Tibial artery (tissue), 4 donors: ENCODE measurements around the gene ADAMTS10.
"Not testable (repeated sequence)": the region's sequence is repeated elsewhere in the genome, so short reads cannot be mapped to it uniquely, and the experiment has no call there.

Source experiments
- DNase-seq, 2 donors: peaks; one replicate each; pipeline ENCODE4 v3.0.0-alpha.2; 2019
- H3K27ac ChIP-seq, 2 donors: fragments of 200-600 bp; sonication (generic) in 1 of 2; 1 replicate in 1 of 2; 2 replicates in 1 of 2; pipeline ENCODE4 v1.5.1; 2018 to 2019; ENCODE audit warnings: mild to moderate bottlenecking in 1 of 2
- H3K27me3 ChIP-seq, 2 donors: fragments of 200-600 bp; sonication (generic) in 1 of 2; one replicate each; pipeline versions ENCODE4 v1.5.1 to v1.6.0; 2016 to 2019
- H3K36me3 ChIP-seq, 3 donors: fragments of 200-600 bp; sonication (generic) in 2 of 3; one replicate each; pipeline ENCODE4 v1.5.1; 2016 to 2019; ENCODE audit warnings: mild to moderate bottlenecking in 2 of 3
- H3K4me1 ChIP-seq, 4 donors: fragments of 200-600 bp; sonication (generic) in 2 of 4; 1 replicate in 3 of 4; 2 replicates in 1 of 4; pipeline ENCODE4 v1.5.1; 2016 to 2019
- H3K4me3 ChIP-seq, 2 donors: fragments of 200-600 bp; sonication (generic) in 1 of 2; 1 replicate in 1 of 2; 2 replicates in 1 of 2; pipeline ENCODE4 v1.5.1; 2018 to 2019; ENCODE audit warnings: mild to moderate bottlenecking in 2 of 2
- H3K9me3 ChIP-seq, 3 donors: fragments of 200-600 bp; sonication (generic) in 1 of 3; one replicate each; pipeline ENCODE4 v1.5.1; 2016 to 2019
- CTCF ChIP-seq, 2 experiments: fragments of 200-600 bp in 1 of 2; fragments of 450-650 bp in 1 of 2; IDR thresholded peaks; one replicate each; pipeline ENCODE4 v1.5.1; 2017 to 2019; ENCODE audit warnings: antibody characterized with exemption in 2 of 2, mild to moderate bottlenecking in 1 of 2, moderate library complexity in 1 of 2
- intact Hi-C: fragments of 100-400 bp; cut with DNase I; formaldehyde crosslinking; loops from one replicate; pipeline ENCODE4 v1.15.0; 2023; ENCODE audit warnings: low total_unique reads

ADAMTS10 gene

GRCh38 chr19:8577247-8577646, 33.3 kb downstream of the ADAMTS10 start, which contains the start of gene MYO1F:
TSS of gene MYO1F (minus strand) at chr19:8577442. CDS start at chr19:8577309, 133 bp downstream.
- Histone ChIP-seq H3K27me3 (peaks cover 0 to 21% of the 10 kb centered on the region in 2 donors), H3K36me3 (peaks cover under 1 to 5% (median 2%) of the 10 kb centered on the region in 3 donors), H3K4me3 (peak within 1 kb of the TSS; percentile 35 to 38), H3K27ac (no peak within 1 kb of the TSS), H3K9me3 (no peaks in the 10 kb centered on the region), H3K4me1 (peaks cover 0 to 11% (median 6%) of the 10 kb centered on the region in 4 donors)
- no peak for TF ChIP-seq CTCF (IDR thresholded peaks at IDR 0.05)
- intact Hi-C loops, result no loop called here
- DNase-seq, result peak; percentile 61 to 77

GRCh38 chr19:8576273-8576993, 34.1 kb downstream of the ADAMTS10 start:
- Histone ChIP-seq H3K9me3 (no peaks in the 10 kb centered on the region), H3K27ac (no peak overlapping the region), H3K27me3 (peaks cover 0 to 21% of the 10 kb centered on the region in 2 donors), H3K4me1 (peaks cover 0 to 11% (median 6%) of the 10 kb centered on the region in 4 donors), H3K4me3 (peak overlapping the region; percentile 35 to 38), H3K36me3 (no peaks in the 10 kb centered on the region)
- intact Hi-C loops, result no loop called here
- TF ChIP-seq CTCF (IDR thresholded peaks at IDR 0.05), result no peak
- no peak for DNase-seq

DNA sequence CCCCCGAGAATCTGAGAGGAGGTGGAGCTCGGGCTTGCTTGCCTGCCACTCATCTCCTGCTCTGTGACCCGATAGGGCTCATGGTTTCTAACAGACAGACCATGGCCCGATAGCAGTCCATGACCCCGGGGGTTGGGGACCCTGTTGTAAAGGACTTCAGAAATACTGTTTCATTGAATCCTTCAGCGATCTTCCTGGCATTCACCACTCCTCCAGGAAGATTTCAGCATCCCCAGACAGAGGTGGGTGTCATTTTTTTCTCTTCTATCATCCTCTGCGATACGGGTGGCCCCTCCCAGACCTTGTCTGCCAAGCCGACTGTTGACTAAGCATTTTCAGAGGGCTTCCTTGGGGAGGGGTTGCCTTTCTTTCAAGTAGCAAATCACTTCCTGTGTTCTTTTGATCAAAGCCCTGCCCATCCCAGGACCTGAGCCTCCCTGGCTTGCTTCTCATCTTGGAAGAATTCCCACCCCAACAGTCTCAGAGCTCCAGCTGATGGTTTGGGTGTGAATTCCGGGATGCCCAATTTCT, 35.0 kb downstream of the ADAMTS10 start:
- intact Hi-C loops, result no loop called here

DNA sequence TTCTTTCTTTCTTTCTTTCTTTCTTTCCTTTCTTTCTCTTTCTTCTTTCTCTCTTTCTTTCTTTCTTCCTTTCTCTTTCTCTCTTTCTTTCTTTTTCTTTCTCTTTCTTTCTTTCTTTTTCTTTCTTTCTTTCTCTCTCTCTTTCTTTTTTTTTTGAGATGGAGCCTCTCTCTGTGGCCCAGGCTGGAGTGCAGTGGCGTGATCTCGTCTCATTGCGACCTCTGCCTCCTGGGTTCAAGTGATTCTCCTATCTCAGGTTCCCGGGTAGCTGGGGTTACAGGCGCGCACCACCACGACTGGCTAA, 35.9 kb downstream of the ADAMTS10 start:
- H3K4me1 ChIP-seq, DNase-seq, H3K4me3 ChIP-seq, H3K36me3 ChIP-seq, H3K27ac ChIP-seq, H3K9me3 ChIP-seq, intact Hi-C loops: not testable (repeated sequence)
- peaks cover 0 to 21% of the 10 kb centered on the region in 2 donors for H3K27me3 ChIP-seq

More for the DNA sequence above, 35.0 kb downstream of the ADAMTS10 start:
- H3K27ac ChIP-seq, result no peak overlapping the region
- H3K4me3 ChIP-seq, result peak overlapping the region in 1 of 2 donors; percentile 38
- H3K36me3 ChIP-seq, result no peaks in the 10 kb centered on the region
- peaks cover 0 to 9% (median 4%) of the 10 kb centered on the region in 4 donors for H3K4me1 ChIP-seq
- peaks cover 0 to 21% of the 10 kb centered on the region in 2 donors for H3K27me3 ChIP-seq
- TF ChIP-seq CTCF (IDR thresholded peaks at IDR 0.05), result no peak
- no peaks in the 10 kb centered on the region for H3K9me3 ChIP-seq
- no peak for DNase-seq

- intact Hi-C loops, result no loop called here
- DNase-seq, result no peak
- Histone ChIP-seq H3K27ac (no peak overlapping the region), H3K4me3 (no peak overlapping the region), H3K36me3 (no peaks in the 10 kb centered on the region), H3K9me3 (no peaks in the 10 kb centered on the region), H3K27me3 (peaks cover 0 to 17% of the 10 kb centered on the region in 2 donors), H3K4me1 (no peaks in the 10 kb centered on the region)
- TF ChIP-seq CTCF (IDR thresholded peaks at IDR 0.05), result no peak
Measured at GRCh38 chr19:8573316-8573715, 37.2 kb downstream of the ADAMTS10 start.

DNA sequence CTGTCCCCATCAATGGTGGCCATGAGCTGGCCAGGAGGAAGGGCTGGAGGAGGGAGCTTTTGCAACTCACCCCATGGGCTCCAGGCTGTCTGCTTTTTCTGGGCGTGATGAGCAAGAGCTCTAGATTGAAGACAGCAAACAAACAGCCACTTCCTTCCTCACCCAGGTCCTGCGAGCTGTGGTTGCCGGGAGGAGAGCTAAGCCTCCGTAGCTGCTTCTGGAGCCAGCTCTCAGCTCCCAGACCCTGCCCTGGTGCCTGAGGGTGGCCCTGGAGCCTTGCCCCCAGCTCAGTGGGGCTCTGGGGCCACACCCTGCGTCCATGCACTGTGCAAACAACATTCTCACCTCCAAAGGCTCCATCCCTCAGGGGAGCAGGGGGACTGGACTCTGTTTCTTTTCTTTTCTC, 39.5 kb downstream of the ADAMTS10 start:
- Histone ChIP-seq H3K4me3 (no peak overlapping the region), H3K4me1 (no peaks in the 10 kb centered on the region), H3K27me3 (no peaks in the 10 kb centered on the region), H3K27ac (no peak overlapping the region), H3K36me3 (no peaks in the 10 kb centered on the region), H3K9me3 (no peaks in the 10 kb centered on the region)
- no peak for TF ChIP-seq CTCF (IDR thresholded peaks at IDR 0.05)
- intact Hi-C loops, result no loop called here
- peak in 1 of 2 donors; percentile 42 for DNase-seq
